Activated CD8-positive, alpha-beta T cell treated with anti-CD3 and anti-CD28 coated beads, Interleukin-2, amount 10 ng/mL, durations not matched to agents 7 days and 5 days (primary cell): ENCODE results near the gene UST. TPM values are rescaled to one million over a fixed set of nuclear protein-coding genes. Genes with fewer than 3 reads are reported as not detected.
"Not testable (repeated sequence)": the region's sequence is repeated elsewhere in the genome, so short reads cannot be mapped to it uniquely, and the experiment has no call there.

Source experiments
- ATAC-seq: fragments of 150-1000 bp; cut with Tn5 transposase; one replicate; pipeline ENCODE4 v1.10.0; 2021; ENCODE audit warnings: moderate library complexity
- CTCF ChIA-PET: fragments of 350-600 bp; sonication (Branson Sonifier 250); formaldehyde crosslinking; loops from one replicate; lab custom pipeline; 2021; ENCODE audit warnings: antibody characterized with exemption; lab: Charles Lee
- POLR2A ChIA-PET: fragments of 350-600 bp; sonication (Branson Sonifier 250); formaldehyde crosslinking; loops from one replicate; lab custom pipeline; 2021; ENCODE audit warnings: antibody characterized with exemption; lab: Charles Lee
- DNase-seq: peaks from one replicate; pipeline ENCODE4 v3.0.0-alpha.2; 2020
- H3K27ac Mint-ChIP-seq: one replicate; pipeline ENCODE4 v1.8.0; 2021; ENCODE audit warnings: mild to moderate bottlenecking, mixed read lengths
- H3K27me3 Mint-ChIP-seq: one replicate; pipeline ENCODE4 v1.8.0; 2021; ENCODE audit warnings: low read depth, mixed read lengths
- H3K36me3 Mint-ChIP-seq: one replicate; pipeline ENCODE4 v1.8.0; 2021; ENCODE audit warnings: low read depth, mixed read lengths
- H3K4me1 Mint-ChIP-seq: one replicate; pipeline ENCODE4 v1.8.0; 2021; ENCODE audit warnings: low read depth, mixed read lengths
- H3K4me3 Mint-ChIP-seq: one replicate; pipeline ENCODE4 v1.8.0; 2021; ENCODE audit warnings: mild to moderate bottlenecking, mixed read lengths
- H3K9me3 Mint-ChIP-seq: one replicate; pipeline ENCODE4 v1.8.0; 2022; ENCODE audit warnings: mixed read lengths; ENCODE audit not compliant: insufficient read depth
- total RNA-seq, 2 experiments: library from RNA; stranded (reverse); gene quantifications; one replicate each; pipeline ENCODE4 v1.2.3, GENCODE V29; 2021

UST gene
- total RNA-seq, 2 experiments from 2014 or later, result 0.16 to 0.42 TPM

GRCh38 chr6:149095842-149096241 lies 349.0 kb downstream of the UST start:
- ChIA-PET CTCF (interaction anchor here (0.8 to 5.2 kb wide), 15 partner anchors 10 to 421 kb away, joined by 3 to 27 read pairs (median 3); no protein-coding TSS in a partner anchor), POLR2A (interaction anchor here (0.6 to 3.6 kb wide), 14 partner anchors 11 to 232 kb away, joined by 3 to 34 read pairs (median 5); partner anchors contain the start of gene TAB2)
- peak overlapping the region; percentile 90 for H3K27ac Mint-ChIP-seq
- H3K4me1 Mint-ChIP-seq, result peaks cover 71% of the 10 kb centered on the region
- ATAC-seq (peak; percentile 60), DNase-seq (peak; percentile 39)
- H3K27me3 Mint-ChIP-seq, result no peaks in the 10 kb centered on the region
- H3K9me3 Mint-ChIP-seq, result peaks cover 33% of the 10 kb centered on the region
- peak overlapping the region; percentile 19 for H3K4me3 Mint-ChIP-seq
- peaks cover 56% of the 10 kb centered on the region for H3K36me3 Mint-ChIP-seq

DNA sequence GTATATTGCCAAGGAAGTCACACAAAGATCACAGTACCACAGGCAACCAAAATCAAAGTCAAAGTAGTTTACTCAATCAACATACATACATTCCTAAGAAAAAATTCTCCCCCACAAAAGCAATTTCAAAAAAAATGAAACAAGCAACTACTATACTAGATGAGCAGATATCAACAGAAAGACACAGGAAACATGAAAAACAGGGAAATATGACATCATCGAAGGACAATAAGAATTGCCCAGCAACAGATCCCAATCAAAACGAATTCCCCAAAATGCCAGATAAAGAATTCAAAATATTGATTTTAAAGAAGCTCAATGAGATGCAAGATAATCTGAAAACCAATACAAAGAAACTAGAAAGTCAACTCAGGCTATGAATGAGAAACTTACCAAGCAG lies 351.0 kb downstream of the UST start:
- POLR2A ChIA-PET, result interaction anchor here (1.4 to 1.5 kb wide), 2 partner anchors 13 to 31 kb away, joined by 4 to 5 read pairs; no protein-coding TSS in a partner anchor
- H3K4me3 Mint-ChIP-seq, result no peak overlapping the region

GRCh38 chr6:149098700-149099276 lies 352.0 kb downstream of the UST start:
- Mint-ChIP-seq H3K9me3 (peaks cover 51% of the 10 kb centered on the region), H3K4me1 (peaks cover 60% of the 10 kb centered on the region), H3K4me3 (no peak overlapping the region), H3K27me3 (no peaks in the 10 kb centered on the region), H3K36me3 (peaks cover 70% of the 10 kb centered on the region), H3K27ac (no peak overlapping the region)
- ChIA-PET CTCF (interaction anchor here (1.2 kb wide), 1 partner anchor 20 kb away, joined by 4 read pairs; no protein-coding TSS in a partner anchor), POLR2A (interaction anchor here (1.5 kb wide), 1 partner anchor 12 kb away, joined by 4 read pairs; no protein-coding TSS in a partner anchor)
- no peak for ATAC-seq
- DNase-seq, result no peak

More for the DNA sequence above, 351.0 kb downstream of the UST start:
- peaks cover 48% of the 10 kb centered on the region for H3K9me3 Mint-ChIP-seq
- DNase-seq (no peak), ATAC-seq (no peak)
- H3K27me3 Mint-ChIP-seq, result no peaks in the 10 kb centered on the region
- peak overlapping the region; percentile 90 for H3K27ac Mint-ChIP-seq
- peaks cover 66% of the 10 kb centered on the region for H3K4me1 Mint-ChIP-seq
- H3K36me3 Mint-ChIP-seq, result peaks cover 71% of the 10 kb centered on the region
- CTCF ChIA-PET, result interaction anchor here (5.2 kb wide), 1 partner anchor 30 kb away, joined by 27 read pairs; no protein-coding TSS in a partner anchor

DNA sequence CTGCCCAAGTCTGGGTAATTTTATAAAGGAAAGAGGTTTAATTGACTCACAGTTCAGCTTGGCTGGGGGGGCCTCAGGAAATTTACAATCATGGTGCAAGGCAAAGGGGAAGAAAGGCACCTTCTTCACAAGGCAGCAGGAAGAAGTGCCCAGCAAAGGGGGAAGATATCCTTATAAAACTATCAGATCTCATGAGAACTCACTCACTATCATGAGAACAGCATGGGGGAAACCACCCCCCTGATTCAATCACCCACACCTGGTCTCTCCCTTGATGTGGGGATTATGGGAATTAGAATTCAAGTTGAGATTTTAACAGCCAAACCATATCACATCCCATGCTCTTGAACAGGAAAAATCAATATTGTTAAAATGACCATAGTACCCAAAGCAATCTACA lies 355.5 kb downstream of the UST start:
- H3K4me3 Mint-ChIP-seq, result no peak overlapping the region
- ATAC-seq, result no peak
- peaks cover 57% of the 10 kb centered on the region for H3K36me3 Mint-ChIP-seq
- peaks cover 30% of the 10 kb centered on the region for H3K4me1 Mint-ChIP-seq
- peaks cover 51% of the 10 kb centered on the region for H3K9me3 Mint-ChIP-seq
- ChIA-PET CTCF (no interaction called here), POLR2A (no interaction called here)
- no peak for DNase-seq
- no peak overlapping the region for H3K27ac Mint-ChIP-seq
- no peaks in the 10 kb centered on the region for H3K27me3 Mint-ChIP-seq

DNA sequence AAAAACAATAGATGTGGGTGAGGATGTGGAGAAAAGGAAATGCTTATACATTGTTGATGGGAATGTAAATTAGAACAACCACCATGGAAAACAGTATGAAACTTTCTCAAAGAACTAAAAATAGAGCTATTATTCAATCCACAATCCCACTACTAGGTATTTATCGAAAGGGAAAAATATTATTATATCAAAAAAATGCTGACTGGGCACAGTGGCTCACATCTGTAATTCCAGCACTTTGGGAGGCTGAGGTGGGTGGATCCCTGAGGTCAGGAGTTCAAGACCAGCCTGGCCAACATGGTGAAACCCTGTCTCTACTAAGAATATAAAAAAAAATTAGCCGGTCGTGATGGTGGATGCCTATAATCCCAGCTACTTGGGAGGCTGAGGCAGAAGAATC lies 357.1 kb downstream of the UST start:
- H3K27ac Mint-ChIP-seq, H3K27me3 Mint-ChIP-seq, CTCF ChIA-PET, H3K4me3 Mint-ChIP-seq, DNase-seq, ATAC-seq: not testable (repeated sequence)
- Mint-ChIP-seq H3K4me1 (peaks cover 31% of the 10 kb centered on the region), H3K36me3 (peaks cover 53% of the 10 kb centered on the region), H3K9me3 (peaks cover 37% of the 10 kb centered on the region)
- POLR2A ChIA-PET, result interaction anchor here (0.6 to 1.0 kb wide), 2 partner anchors 15 to 28 kb away, joined by 3 read pairs; no protein-coding TSS in a partner anchor

DNA sequence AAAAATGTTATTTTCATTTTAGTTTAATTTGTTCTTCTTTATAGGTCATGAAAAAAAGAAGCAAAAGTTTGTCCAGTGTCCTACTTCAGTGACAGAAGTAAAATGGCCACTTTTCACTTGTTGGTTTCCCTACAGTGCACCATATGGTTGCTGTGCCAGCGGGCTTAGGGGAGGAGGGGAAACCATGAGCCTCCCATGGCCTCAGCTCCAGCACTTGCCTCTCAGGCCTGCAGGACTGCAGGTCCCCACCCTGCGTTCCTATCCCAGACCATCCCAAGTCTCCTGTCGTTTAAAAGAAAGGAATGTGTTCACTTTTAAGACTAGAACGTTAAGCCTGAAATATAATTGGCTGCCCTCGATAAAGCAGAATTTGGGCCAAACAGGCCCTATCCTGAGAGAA lies 360.7 kb downstream of the UST start:
- ChIA-PET CTCF (interaction anchor here (0.9 kb wide), 1 partner anchor 10 kb away, joined by 3 read pairs; no protein-coding TSS in a partner anchor), POLR2A (no interaction called here)
- Mint-ChIP-seq H3K4me3 (no peak overlapping the region), H3K27me3 (no peaks in the 10 kb centered on the region), H3K36me3 (peaks cover 45% of the 10 kb centered on the region), H3K4me1 (peaks cover 46% of the 10 kb centered on the region), H3K27ac (no peak overlapping the region), H3K9me3 (peaks cover 26% of the 10 kb centered on the region)
- no peak for DNase-seq
- ATAC-seq, result no peak

GRCh38 chr6:149108038-149108748 lies 361.4 kb downstream of the UST start:
- H3K9me3 Mint-ChIP-seq, result peaks cover 22% of the 10 kb centered on the region
- no peak for DNase-seq
- H3K36me3 Mint-ChIP-seq, result peaks cover 45% of the 10 kb centered on the region
- no peak overlapping the region for H3K4me3 Mint-ChIP-seq
- ChIA-PET CTCF (interaction anchor here (0.9 kb wide), 1 partner anchor 11 kb away, joined by 3 read pairs; no protein-coding TSS in a partner anchor), POLR2A (interaction anchor here (0.6 kb wide), 1 partner anchor 357 kb away, joined by 4 read pairs; no protein-coding TSS in a partner anchor)
- H3K27me3 Mint-ChIP-seq, result no peaks in the 10 kb centered on the region
- peak overlapping the region; percentile 8 for H3K27ac Mint-ChIP-seq
- no peak for ATAC-seq
- H3K4me1 Mint-ChIP-seq, result peaks cover 48% of the 10 kb centered on the region

DNA sequence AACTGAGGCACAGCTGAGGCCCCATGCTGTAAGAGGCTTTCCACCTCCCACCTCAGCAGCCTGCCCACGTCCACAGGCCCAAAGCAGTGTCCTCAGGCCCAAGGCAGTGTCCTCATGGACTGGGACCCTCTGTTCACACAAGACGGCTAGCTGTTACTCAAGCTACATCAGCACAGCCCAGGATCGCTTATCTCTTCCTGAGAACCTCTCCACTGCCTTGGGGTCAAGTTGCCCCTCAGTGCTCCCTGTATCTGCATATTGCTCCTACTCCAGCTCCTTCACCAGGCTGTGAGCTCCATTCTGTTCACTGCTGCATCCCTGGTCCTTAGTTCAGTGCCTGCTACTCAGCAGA lies 361.9 kb downstream of the UST start:
- Mint-ChIP-seq H3K36me3 (peaks cover 49% of the 10 kb centered on the region), H3K4me3 (no peak overlapping the region), H3K27me3 (no peaks in the 10 kb centered on the region), H3K9me3 (peaks cover 22% of the 10 kb centered on the region), H3K27ac (no peak overlapping the region), H3K4me1 (peaks cover 51% of the 10 kb centered on the region)
- ATAC-seq, result no peak
- ChIA-PET CTCF (no interaction called here), POLR2A (interaction anchor here (0.6 kb wide), 1 partner anchor 357 kb away, joined by 4 read pairs; no protein-coding TSS in a partner anchor)
- no peak for DNase-seq

DNA sequence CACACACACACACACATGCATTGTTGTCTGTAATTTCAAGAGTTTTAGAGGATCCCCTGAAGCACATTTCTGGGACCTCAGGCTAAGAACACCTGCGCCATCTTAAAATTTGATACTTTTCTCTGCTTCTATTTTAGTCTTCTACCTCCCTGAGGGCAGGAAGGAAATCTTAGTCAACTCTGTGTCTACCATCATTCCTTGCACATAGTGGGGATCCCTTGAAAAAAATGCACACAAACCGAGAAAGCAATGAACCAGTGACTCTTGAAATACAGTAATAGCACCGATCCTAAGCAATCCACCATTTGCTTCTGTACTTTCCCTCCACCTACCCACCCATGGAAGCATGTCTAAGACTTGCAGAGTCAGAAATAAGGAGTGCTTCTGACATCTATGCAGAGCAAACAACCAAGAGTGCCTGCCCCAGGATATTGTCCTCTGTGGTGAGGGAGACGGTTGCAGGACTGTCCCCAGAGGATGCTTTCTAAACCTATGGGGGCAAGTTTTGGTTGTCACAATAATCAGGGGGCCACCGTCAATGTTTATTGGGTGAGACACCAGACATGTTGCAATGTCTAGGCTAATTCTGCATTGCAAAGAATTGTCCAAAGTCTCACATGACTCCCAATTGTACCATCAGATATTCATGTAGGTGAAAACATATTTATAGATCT lies 362.7 kb downstream of the UST start:
- ChIA-PET CTCF (no interaction called here), POLR2A (no interaction called here)
- no peak for ATAC-seq
- H3K27ac Mint-ChIP-seq, result no peak overlapping the region
- H3K36me3 Mint-ChIP-seq, result peaks cover 55% of the 10 kb centered on the region
- no peak for DNase-seq
- peaks cover 22% of the 10 kb centered on the region for H3K9me3 Mint-ChIP-seq
- peaks cover 56% of the 10 kb centered on the region for H3K4me1 Mint-ChIP-seq
- no peaks in the 10 kb centered on the region for H3K27me3 Mint-ChIP-seq
- no peak overlapping the region for H3K4me3 Mint-ChIP-seq

- Mint-ChIP-seq H3K27me3 (no peaks in the 10 kb centered on the region), H3K4me3 (no peak overlapping the region), H3K4me1 (peaks cover 67% of the 10 kb centered on the region), H3K36me3 (peaks cover 61% of the 10 kb centered on the region), H3K9me3 (peaks cover 22% of the 10 kb centered on the region), H3K27ac (peak overlapping the region; percentile 39)
- ATAC-seq (no peak), DNase-seq (no peak)
- POLR2A ChIA-PET, result interaction anchor here (1.0 to 1.5 kb wide), 2 partner anchors 14 to 17 kb away, joined by 4 read pairs; no protein-coding TSS in a partner anchor
- CTCF ChIA-PET, result interaction anchor here (0.8 to 1.7 kb wide), 5 partner anchors 17 to 320 kb away, joined by 3 read pairs; no protein-coding TSS in a partner anchor
Measured at GRCh38 chr6:149111556-149112115, 364.8 kb downstream of the UST start.

- no peak overlapping the region for H3K4me3 Mint-ChIP-seq
- POLR2A ChIA-PET, result interaction anchor here (1.0 to 1.1 kb wide), 2 partner anchors 17 to 80 kb away, joined by 3 read pairs; no protein-coding TSS in a partner anchor
Measured at GRCh38 chr6:149112976-149113375, 366.1 kb downstream of the UST start.

More at GRCh38 chr6:149112976-149113375, 366.1 kb downstream of the UST start:
- Mint-ChIP-seq H3K27ac (peak overlapping the region; percentile 48), H3K36me3 (peaks cover 61% of the 10 kb centered on the region), H3K9me3 (peaks cover 22% of the 10 kb centered on the region), H3K27me3 (no peaks in the 10 kb centered on the region), H3K4me1 (peaks cover 69% of the 10 kb centered on the region)
- CTCF ChIA-PET, result interaction anchor here (1.0 to 1.1 kb wide), 2 partner anchors 18 to 404 kb away, joined by 3 read pairs; no protein-coding TSS in a partner anchor
- no peak for DNase-seq
- no peak for ATAC-seq
